ENCODE data around the gene SFMBT1.
A peak's percentile ranks its signal among the peaks of the same experiment; 100 is the strongest.

The SFMBT1 gene

GRCh38 chr3:53079147-53079546, 33.3 kb upstream of the SFMBT1 start:
- peaks cover 4% of the 10 kb centered on the region for H3K36me3 Mint-ChIP-seq (ENCODE audit: low read depth)

GRCh38 chr3:53078656-53079055, 32.8 kb upstream of the SFMBT1 start:
- no peak overlapping the region for H3K4me3 Mint-ChIP-seq
- H3K27ac Mint-ChIP-seq = no peak overlapping the region
- no peaks in the 10 kb centered on the region for H3K9me3 Mint-ChIP-seq
- H3K27me3 Mint-ChIP-seq (ENCODE audit: low read depth) = no peaks in the 10 kb centered on the region
- H3K36me3 Mint-ChIP-seq (ENCODE audit: low read depth) = peaks cover 4% of the 10 kb centered on the region
- peaks cover 1% of the 10 kb centered on the region for H3K4me1 Mint-ChIP-seq (ENCODE audit: low read depth)

More at GRCh38 chr3:53079147-53079546, 33.3 kb upstream of the SFMBT1 start:
- Mint-ChIP-seq H3K9me3 (no peaks in the 10 kb centered on the region), H3K27me3 (ENCODE audit: low read depth) (no peaks in the 10 kb centered on the region), H3K4me3 (no peak overlapping the region), H3K4me1 (ENCODE audit: low read depth) (peaks cover under 1% of the 10 kb centered on the region), H3K27ac (no peak overlapping the region)

- Mint-ChIP-seq H3K27ac (no peak overlapping the region), H3K27me3 (ENCODE audit: low read depth) (no peaks in the 10 kb centered on the region), H3K4me3 (no peak overlapping the region), H3K9me3 (no peaks in the 10 kb centered on the region), H3K36me3 (ENCODE audit: low read depth) (peaks cover 4% of the 10 kb centered on the region), H3K4me1 (ENCODE audit: low read depth) (peaks cover 6% of the 10 kb centered on the region)
Observed at GRCh38 chr3:53077476-53078220, 31.8 kb upstream of the SFMBT1 start.

- Mint-ChIP-seq H3K4me3 (no peak overlapping the region), H3K27ac (no peak overlapping the region), H3K4me1 (ENCODE audit: low read depth) (peaks cover 14% of the 10 kb centered on the region), H3K36me3 (ENCODE audit: low read depth) (no peaks in the 10 kb centered on the region), H3K9me3 (no peaks in the 10 kb centered on the region), H3K27me3 (ENCODE audit: low read depth) (no peaks in the 10 kb centered on the region)
Observed at GRCh38 chr3:53075743-53076140, 29.9 kb upstream of the SFMBT1 start.

- H3K4me3 Mint-ChIP-seq = no peak overlapping the region
- H3K27ac Mint-ChIP-seq = peak overlapping the region; percentile 24
- no peaks in the 10 kb centered on the region for H3K9me3 Mint-ChIP-seq
- no peaks in the 10 kb centered on the region for H3K36me3 Mint-ChIP-seq (ENCODE audit: low read depth)
- peaks cover 14% of the 10 kb centered on the region for H3K4me1 Mint-ChIP-seq (ENCODE audit: low read depth)
- H3K27me3 Mint-ChIP-seq (ENCODE audit: low read depth) = no peaks in the 10 kb centered on the region
Observed at GRCh38 chr3:53074761-53075742, 29.2 kb upstream of the SFMBT1 start.

- H3K9me3 Mint-ChIP-seq = no peaks in the 10 kb centered on the region
- H3K36me3 Mint-ChIP-seq (ENCODE audit: low read depth) = no peaks in the 10 kb centered on the region
- H3K27ac Mint-ChIP-seq = peak overlapping the region; percentile 24
- H3K4me3 Mint-ChIP-seq = peak overlapping the region; percentile 52
- no peaks in the 10 kb centered on the region for H3K27me3 Mint-ChIP-seq (ENCODE audit: low read depth)
- peaks cover 14% of the 10 kb centered on the region for H3K4me1 Mint-ChIP-seq (ENCODE audit: low read depth)
Observed at GRCh38 chr3:53074366-53074696, 28.5 kb upstream of the SFMBT1 start.

- Mint-ChIP-seq H3K4me3 (peak overlapping the region; percentile 88), H3K9me3 (no peaks in the 10 kb centered on the region), H3K27me3 (ENCODE audit: low read depth) (no peaks in the 10 kb centered on the region), H3K4me1 (ENCODE audit: low read depth) (peaks cover 14% of the 10 kb centered on the region), H3K36me3 (ENCODE audit: low read depth) (no peaks in the 10 kb centered on the region), H3K27ac (peak overlapping the region; percentile 96)
Observed at GRCh38 chr3:53073553-53074365, 27.9 kb upstream of the SFMBT1 start.

GRCh38 chr3:53072653-53073552, 27.0 kb upstream of the SFMBT1 start:
- Mint-ChIP-seq H3K9me3 (no peaks in the 10 kb centered on the region), H3K36me3 (ENCODE audit: low read depth) (no peaks in the 10 kb centered on the region), H3K27ac (peak overlapping the region; percentile 96), H3K27me3 (ENCODE audit: low read depth) (no peaks in the 10 kb centered on the region), H3K4me3 (peak overlapping the region; percentile 88), H3K4me1 (ENCODE audit: low read depth) (peaks cover 14% of the 10 kb centered on the region)

- H3K4me3 Mint-ChIP-seq = peak overlapping the region; percentile 88
- no peaks in the 10 kb centered on the region for H3K27me3 Mint-ChIP-seq (ENCODE audit: low read depth)
- H3K27ac Mint-ChIP-seq = peak overlapping the region; percentile 96
- peaks cover 14% of the 10 kb centered on the region for H3K4me1 Mint-ChIP-seq (ENCODE audit: low read depth)
- H3K36me3 Mint-ChIP-seq (ENCODE audit: low read depth) = no peaks in the 10 kb centered on the region
- no peaks in the 10 kb centered on the region for H3K9me3 Mint-ChIP-seq
Observed at GRCh38 chr3:53071882-53072431, 26.1 kb upstream of the SFMBT1 start.

- no peak overlapping the region for H3K27ac Mint-ChIP-seq
- peaks cover 9% of the 10 kb centered on the region for H3K27me3 Mint-ChIP-seq (ENCODE audit: low read depth)
Observed at GRCh38 chr3:53069422-53070068, 23.7 kb upstream of the SFMBT1 start.

GRCh38 chr3:53068176-53068575, 22.3 kb upstream of the SFMBT1 start:
- peaks cover 17% of the 10 kb centered on the region for H3K27me3 Mint-ChIP-seq (ENCODE audit: low read depth)
- H3K27ac Mint-ChIP-seq = no peak overlapping the region
- no peak overlapping the region for H3K4me3 Mint-ChIP-seq
- no peaks in the 10 kb centered on the region for H3K36me3 Mint-ChIP-seq (ENCODE audit: low read depth)
- H3K4me1 Mint-ChIP-seq (ENCODE audit: low read depth) = peaks cover 10% of the 10 kb centered on the region
- H3K9me3 Mint-ChIP-seq = no peaks in the 10 kb centered on the region

More at GRCh38 chr3:53069422-53070068, 23.7 kb upstream of the SFMBT1 start:
- Mint-ChIP-seq H3K4me1 (ENCODE audit: low read depth) (peaks cover 16% of the 10 kb centered on the region), H3K9me3 (no peaks in the 10 kb centered on the region), H3K36me3 (ENCODE audit: low read depth) (no peaks in the 10 kb centered on the region), H3K4me3 (no peak overlapping the region)

- no peaks in the 10 kb centered on the region for H3K36me3 Mint-ChIP-seq (ENCODE audit: low read depth)
- no peak overlapping the region for H3K27ac Mint-ChIP-seq
- H3K27me3 Mint-ChIP-seq (ENCODE audit: low read depth) = peaks cover 22% of the 10 kb centered on the region
- no peak overlapping the region for H3K4me3 Mint-ChIP-seq
- no peaks in the 10 kb centered on the region for H3K9me3 Mint-ChIP-seq
- peaks cover 9% of the 10 kb centered on the region for H3K4me1 Mint-ChIP-seq (ENCODE audit: low read depth)
Observed at GRCh38 chr3:53067567-53067966, 21.7 kb upstream of the SFMBT1 start.
